DOHH2 (cell line): ENCODE data around the gene SUPT7L.

ENCODE experiments used
- EZH2phosphoT487 ChIP-seq: fragments of 200-600 bp; sonication (generic); IDR thresholded peaks from 2 replicates; pipeline ENCODE4 v1.6.1; 2017; ENCODE audit warnings: borderline replicate concordance, mild to moderate bottlenecking, antibody characterized with exemption, low read length, moderate library complexity, mixed read lengths
- TF ChIP-seq, protein P1 (sequence below): fragments of 200-600 bp; sonication (generic); IDR thresholded peaks from one replicate; pipeline ENCODE4 v1.5.1; 2014; ENCODE audit warnings: antibody characterized with exemption, mild to moderate bottlenecking, low read depth, low read length; ENCODE audit not compliant: poor library complexity, severe bottlenecking

DNA sequence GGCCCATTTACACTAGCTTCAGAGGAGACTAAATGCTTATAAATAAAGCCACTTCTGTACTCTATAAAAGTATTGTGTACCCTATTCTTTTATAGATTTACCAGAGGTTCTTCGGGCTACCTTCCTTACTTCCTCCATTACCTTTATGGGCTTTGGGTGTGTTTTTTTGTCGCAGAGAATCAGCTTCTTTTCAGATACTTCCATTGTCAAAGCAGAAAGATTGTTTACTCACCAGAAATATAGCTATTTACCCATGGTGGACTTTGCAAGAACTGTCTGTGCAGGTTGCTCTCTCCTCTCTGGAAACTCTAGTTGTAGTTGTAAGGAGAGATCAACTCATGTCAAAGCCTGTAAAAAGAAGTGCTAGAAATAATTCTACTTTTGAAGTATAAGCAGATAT lies 49.4 kb downstream of the SUPT7L start:
- TF ChIP-seq, protein P1, sequence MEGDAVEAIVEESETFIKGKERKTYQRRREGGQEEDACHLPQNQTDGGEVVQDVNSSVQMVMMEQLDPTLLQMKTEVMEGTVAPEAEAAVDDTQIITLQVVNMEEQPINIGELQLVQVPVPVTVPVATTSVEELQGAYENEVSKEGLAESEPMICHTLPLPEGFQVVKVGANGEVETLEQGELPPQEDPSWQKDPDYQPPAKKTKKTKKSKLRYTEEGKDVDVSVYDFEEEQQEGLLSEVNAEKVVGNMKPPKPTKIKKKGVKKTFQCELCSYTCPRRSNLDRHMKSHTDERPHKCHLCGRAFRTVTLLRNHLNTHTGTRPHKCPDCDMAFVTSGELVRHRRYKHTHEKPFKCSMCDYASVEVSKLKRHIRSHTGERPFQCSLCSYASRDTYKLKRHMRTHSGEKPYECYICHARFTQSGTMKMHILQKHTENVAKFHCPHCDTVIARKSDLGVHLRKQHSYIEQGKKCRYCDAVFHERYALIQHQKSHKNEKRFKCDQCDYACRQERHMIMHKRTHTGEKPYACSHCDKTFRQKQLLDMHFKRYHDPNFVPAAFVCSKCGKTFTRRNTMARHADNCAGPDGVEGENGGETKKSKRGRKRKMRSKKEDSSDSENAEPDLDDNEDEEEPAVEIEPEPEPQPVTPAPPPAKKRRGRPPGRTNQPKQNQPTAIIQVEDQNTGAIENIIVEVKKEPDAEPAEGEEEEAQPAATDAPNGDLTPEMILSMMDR, result no peak
- no peak for TF ChIP-seq EZH2phosphoT487
